HEK293T (cell line): ENCODE data around the gene LRRC8B.

Experiments
- BHLHE40 ChIP-seq: fragments of 450-650 bp; IDR thresholded peaks from 2 replicates; pipeline ENCODE4 v1.6.1; 2016; ENCODE audit warnings: mild to moderate bottlenecking, moderate library complexity, borderline replicate concordance
- FOXA1 ChIP-seq: fragments of 450-650 bp; IDR thresholded peaks from 2 replicates; pipeline ENCODE4 v1.6.1; 2016; ENCODE audit warnings: mild to moderate bottlenecking

- TF ChIP-seq BHLHE40 (no peak), FOXA1 (no peak)
Measured at GRCh38 chr1:89627596-89627962, 103.0 kb downstream of the LRRC8B start.
